Esophagus squamous epithelium (tissue), 5 donors: ENCODE results near the gene CHID1. TPM values are rescaled to one million over a fixed set of nuclear protein-coding genes. Genes with fewer than 3 reads are reported as not detected.

Experiments used
- DNase-seq: peaks from one replicate; lab custom pipeline; 2025; lab: John Stamatoyannopoulos, UW
- H3K27ac ChIP-seq, 4 donors: fragments of 200-600 bp; sonication (generic); one replicate each; pipeline ENCODE4 v1.5.1; 2016 to 2019; ENCODE audit warnings: mild to moderate bottlenecking in 1 of 4
- H3K27me3 ChIP-seq, 4 donors: fragments of 200-600 bp; sonication (generic); 1 replicate in 3 of 4; 2 replicates in 1 of 4; pipeline versions ENCODE4 v1.5.1 to v1.6.0; 2017 to 2021; ENCODE audit warnings: antibody characterized with exemption in 1 of 4
- H3K36me3 ChIP-seq, 3 donors: fragments of 200-600 bp; sonication (generic); one replicate each; pipeline ENCODE4 v1.5.1; 2016 to 2019
- H3K4me1 ChIP-seq, 3 donors: fragments of 200-600 bp; sonication (generic); one replicate each; pipeline ENCODE4 v1.5.1; 2017 to 2019
- H3K4me3 ChIP-seq, 4 donors: fragments of 200-600 bp; sonication (generic); 1 replicate in 3 of 4; 2 replicates in 1 of 4; pipeline ENCODE4 v1.5.1; 2016 to 2019; ENCODE audit warnings: mild to moderate bottlenecking in 2 of 4, moderate library complexity in 1 of 4
- H3K9me3 ChIP-seq, 3 donors: fragments of 200-600 bp; sonication (generic); one replicate each; pipeline ENCODE4 v1.5.1; 2016 to 2019
- CTCF ChIP-seq, 6 experiments: fragments of 450-650 bp in 4 of 6; fragments of 200-600 bp in 2 of 6; sonication (generic) in 2 of 6; IDR thresholded peaks; one replicate each; pipeline ENCODE4 v1.5.1; 2016 to 2019; ENCODE audit warnings: antibody characterized with exemption in 6 of 6, mild to moderate bottlenecking in 4 of 6, moderate library complexity in 4 of 6
- POLR2A ChIP-seq, 4 donors: fragments of 450-650 bp; IDR thresholded peaks; one replicate each; pipeline ENCODE4 v1.6.1; 2017; ENCODE audit warnings: antibody characterized with exemption in 4 of 4, mild to moderate bottlenecking in 4 of 4, moderate library complexity in 3 of 4
- WGBS, 2 donors: methylation state at CpG; one replicate each; pipeline ENCODE4 v1.1.5; 2018; 5-methylcytosine and 5-hydroxymethylcytosine counted together
- intact Hi-C: fragments of 100-400 bp; cut with DNase I; formaldehyde crosslinking; loops from one replicate; pipeline ENCODE4 v1.15.0; 2022
- total RNA-seq, 4 donors: library from RNA; depleted of rRNA; stranded (reverse); fragments of >200 nt; gene quantifications; one replicate each; pipeline ENCODE4 v1.1.0, GENCODE V29; 2016
- donor health status: DM: yes; HTN: yes; CAD: no.

The CHID1 gene
- total RNA-seq, 4 donors from 2014 or later = 58.2 to 63.4 (median 61.3) TPM

- no peaks in the 10 kb centered on the region for H3K4me1 ChIP-seq
- peaks cover 0 to 46% (median 0%) of the 10 kb centered on the region in 3 donors for H3K36me3 ChIP-seq
- no peaks in the 10 kb centered on the region for H3K9me3 ChIP-seq
- no peak overlapping the region for H3K27ac ChIP-seq
- no peaks in the 10 kb centered on the region for H3K27me3 ChIP-seq
- TF ChIP-seq POLR2A (IDR thresholded peaks at IDR 0.05) (no peak), CTCF (IDR thresholded peaks at IDR 0.05) (no peak)
- intact Hi-C loops = no loop called here
- no peak for DNase-seq
- no peak overlapping the region for H3K4me3 ChIP-seq
- WGBS, 2 donors = 0% methylated on average over 1 of the region's 8 CpGs; no CpG with 5 or more reads in 1 of the 2 donors
These were observed 40.2 kb downstream of the CHID1 start for GRCh38 chr11:870418-870817.

GRCh38 chr11:870127-870413, 40.5 kb downstream of the CHID1 start:
- H3K27ac ChIP-seq = no peak overlapping the region
- H3K4me3 ChIP-seq = no peak overlapping the region
- no peak for TF ChIP-seq POLR2A (IDR thresholded peaks at IDR 0.05)
- no peak for TF ChIP-seq CTCF (IDR thresholded peaks at IDR 0.05)
- H3K9me3 ChIP-seq = no peaks in the 10 kb centered on the region
- peaks cover 0 to 46% (median 0%) of the 10 kb centered on the region in 3 donors for H3K36me3 ChIP-seq
- H3K27me3 ChIP-seq = no peaks in the 10 kb centered on the region
- intact Hi-C loops = no loop called here
- 69% methylated on average over 3 of the region's 8 CpGs; no CpG with 5 or more reads in 1 of the 2 donors for WGBS, 2 donors
- H3K4me1 ChIP-seq = no peaks in the 10 kb centered on the region
- no peak for DNase-seq

- WGBS, 2 donors = 78% methylated on average over 11 of the region's 25 CpGs; no CpG with 5 or more reads in 1 of the 2 donors
- TF ChIP-seq CTCF (IDR thresholded peaks at IDR 0.05) (no peak), POLR2A (IDR thresholded peaks at IDR 0.05) (no peak)
- Histone ChIP-seq H3K4me1 (no peaks in the 10 kb centered on the region), H3K27me3 (no peaks in the 10 kb centered on the region), H3K9me3 (no peaks in the 10 kb centered on the region), H3K36me3 (peaks cover 0 to 46% (median 0%) of the 10 kb centered on the region in 3 donors), H3K4me3 (no peak overlapping the region), H3K27ac (no peak overlapping the region)
- intact Hi-C loops = no loop called here
- no peak for DNase-seq
These were observed 41.0 kb downstream of the CHID1 start for GRCh38 chr11:869399-870126.

GRCh38 chr11:868802-869201, 41.8 kb downstream of the CHID1 start:
- 80% methylated on average over 3 of the region's 12 CpGs; no CpG with 5 or more reads in 1 of the 2 donors for WGBS, 2 donors
- H3K4me1 ChIP-seq = no peaks in the 10 kb centered on the region
- no peak for TF ChIP-seq CTCF (IDR thresholded peaks at IDR 0.05)
- TF ChIP-seq POLR2A (IDR thresholded peaks at IDR 0.05) = no peak
- intact Hi-C loops = no loop called here
- DNase-seq = no peak
- peaks cover 0 to 50% (median 0%) of the 10 kb centered on the region in 3 donors for H3K36me3 ChIP-seq
- no peaks in the 10 kb centered on the region for H3K9me3 ChIP-seq
- H3K27ac ChIP-seq = no peak overlapping the region
- no peaks in the 10 kb centered on the region for H3K27me3 ChIP-seq
- H3K4me3 ChIP-seq = no peak overlapping the region

GRCh38 chr11:868394-868793, 42.2 kb downstream of the CHID1 start:
- DNase-seq = no peak
- TF ChIP-seq CTCF (IDR thresholded peaks at IDR 0.05) (no peak), POLR2A (IDR thresholded peaks at IDR 0.05) (no peak)
- intact Hi-C loops = no loop called here
- no peaks in the 10 kb centered on the region for H3K9me3 ChIP-seq
- no peaks in the 10 kb centered on the region for H3K4me1 ChIP-seq
- H3K27me3 ChIP-seq = no peaks in the 10 kb centered on the region
- no peak overlapping the region for H3K27ac ChIP-seq
- peaks cover 0 to 54% (median 0%) of the 10 kb centered on the region in 3 donors for H3K36me3 ChIP-seq
- H3K4me3 ChIP-seq = no peak overlapping the region
- 85% methylated on average over 8 to 9 of the region's 17 CpGs for WGBS, 2 donors
